OCI-LY3 (cell line): ENCODE data around the gene ADGRG6.

ENCODE experiments used
- H2AFZ ChIP-seq: fragments of 200-600, 300-600 bp; shearing (Covaris generic); 2 replicates; pipeline ENCODE4 v1.6.0; 2014; ENCODE audit warnings: antibody characterized with exemption, low read depth, low read length
- H3K27ac ChIP-seq: fragments of 200-600, 300-600 bp; sonication (generic); 2 replicates; pipeline ENCODE4 v1.5.1; 2014; ENCODE audit warnings: mild to moderate bottlenecking, low read length, moderate library complexity, mixed read lengths
- H3K27me3 ChIP-seq: fragments of 200-600, 300-600 bp; sonication (generic); 2 replicates; pipeline ENCODE4 v1.6.1; 2014; ENCODE audit warnings: low read depth, low read length, mixed read lengths
- H3K36me3 ChIP-seq: fragments of 200-600, 300-600 bp; sonication (generic); replicated peaks from 2 replicates; pipeline ENCODE3; 2014; ENCODE audit warnings: low read depth, low read length, mixed read lengths
- H3K4me1 ChIP-seq: fragments of 300-600, 200-600 bp; sonication (generic); 2 replicates; pipeline ENCODE4 v1.6.1; 2014; ENCODE audit warnings: low read length, mixed read lengths
- H3K4me2 ChIP-seq: fragments of 200-600, 300-600 bp; sonication (generic); 2 replicates; pipeline ENCODE4 v1.6.1; 2014; ENCODE audit warnings: low read length, mixed read lengths
- H3K4me3 ChIP-seq: fragments of 300-600, 200-600 bp; sonication (generic); 2 replicates; pipeline ENCODE4 v1.5.1; 2014; ENCODE audit warnings: antibody characterized with exemption, mild to moderate bottlenecking, low read length, moderate library complexity
- H3K79me2 ChIP-seq: fragments of 300-600, 200-600 bp; shearing (Covaris generic); 2 replicates; pipeline ENCODE4 v1.6.1; 2014; ENCODE audit warnings: mild to moderate bottlenecking, low read length, mixed read lengths
- H3K9ac ChIP-seq: fragments of 300-600, 200-600 bp; shearing (Covaris generic); 2 replicates; pipeline ENCODE4 v1.6.0; 2014; ENCODE audit warnings: mild to moderate bottlenecking, low read length, moderate library complexity
- H3K9me3 ChIP-seq: fragments of 200-600, 300-600 bp; shearing (Covaris generic); 2 replicates; pipeline ENCODE4 v1.6.1; 2014; ENCODE audit warnings: low read length, mixed read lengths; ENCODE audit not compliant: insufficient read depth
- H4K20me1 ChIP-seq: fragments of 200-600, 300-600 bp; sonication (generic); 2 replicates; pipeline ENCODE4 v1.6.1; 2016; ENCODE audit warnings: low read length, mixed read lengths; ENCODE audit not compliant: insufficient read depth
- CTCF ChIP-seq: fragments of 200-600, 300-600 bp; sonication (generic); IDR thresholded peaks from 2 replicates; pipeline ENCODE4 v1.5.1; 2014; ENCODE audit warnings: antibody characterized with exemption, low read length, low read depth
- EZH2phosphoT487 ChIP-seq: fragments of 200-600 bp; shearing (Covaris generic); IDR thresholded peaks from 2 replicates; pipeline ENCODE4 v1.6.1; 2018; ENCODE audit warnings: antibody characterized with exemption, mixed run types, low read depth

The ADGRG6 gene

GRCh38 chr6:142359271-142359960 lies 57.6 kb downstream of the ADGRG6 start:
- no peaks in the 10 kb centered on the region for H3K36me3 ChIP-seq
- no peaks in the 10 kb centered on the region for H3K9me3 ChIP-seq
- no peak overlapping the region for H2AFZ ChIP-seq
- TF ChIP-seq EZH2phosphoT487: no peak
- TF ChIP-seq CTCF: no peak
- H3K79me2 ChIP-seq: no peaks in the 10 kb centered on the region
- H3K27me3 ChIP-seq: no peaks in the 10 kb centered on the region
- H3K4me2 ChIP-seq: no peak overlapping the region
- no peak overlapping the region for H3K4me3 ChIP-seq
- no peak overlapping the region for H3K27ac ChIP-seq
- H3K9ac ChIP-seq: no peak overlapping the region
- H3K4me1 ChIP-seq: no peaks in the 10 kb centered on the region
- H4K20me1 ChIP-seq: no peaks in the 10 kb centered on the region

- Histone ChIP-seq H3K4me1 (no peaks in the 10 kb centered on the region), H3K9ac (no peak overlapping the region), H3K4me3 (no peak overlapping the region), H3K36me3 (no peaks in the 10 kb centered on the region), H3K9me3 (no peaks in the 10 kb centered on the region), H3K27ac (no peak overlapping the region), H3K79me2 (no peaks in the 10 kb centered on the region), H3K27me3 (no peaks in the 10 kb centered on the region), H3K4me2 (no peak overlapping the region), H2AFZ (no peak overlapping the region), H4K20me1 (no peaks in the 10 kb centered on the region)
- no peak for TF ChIP-seq EZH2phosphoT487
- TF ChIP-seq CTCF: no peak
Measured at GRCh38 chr6:142361345-142361744, 59.5 kb downstream of the ADGRG6 start.

GRCh38 chr6:142361779-142362750 lies 60.3 kb downstream of the ADGRG6 start:
- no peaks in the 10 kb centered on the region for H3K79me2 ChIP-seq
- no peaks in the 10 kb centered on the region for H3K36me3 ChIP-seq
- no peak overlapping the region for H3K27ac ChIP-seq
- TF ChIP-seq EZH2phosphoT487: no peak
- TF ChIP-seq CTCF: no peak
- no peaks in the 10 kb centered on the region for H3K9me3 ChIP-seq
- no peaks in the 10 kb centered on the region for H3K27me3 ChIP-seq
- no peak overlapping the region for H3K4me3 ChIP-seq
- H4K20me1 ChIP-seq: no peaks in the 10 kb centered on the region
- no peak overlapping the region for H3K4me2 ChIP-seq
- no peaks in the 10 kb centered on the region for H3K4me1 ChIP-seq
- H2AFZ ChIP-seq: no peak overlapping the region
- H3K9ac ChIP-seq: no peak overlapping the region

- H3K36me3 ChIP-seq: no peaks in the 10 kb centered on the region
- H3K27ac ChIP-seq: no peak overlapping the region
- H3K4me2 ChIP-seq: no peak overlapping the region
- H3K9ac ChIP-seq: no peak overlapping the region
- H3K79me2 ChIP-seq: no peaks in the 10 kb centered on the region
- no peaks in the 10 kb centered on the region for H3K27me3 ChIP-seq
- no peaks in the 10 kb centered on the region for H4K20me1 ChIP-seq
- TF ChIP-seq CTCF (no peak), EZH2phosphoT487 (no peak)
- H3K4me3 ChIP-seq: no peak overlapping the region
- H3K9me3 ChIP-seq: no peaks in the 10 kb centered on the region
- peaks cover 5% of the 10 kb centered on the region; the same call in 1 of the 2 replicates for H3K4me1 ChIP-seq
- H2AFZ ChIP-seq: no peak overlapping the region
Measured at GRCh38 chr6:142367061-142367460, 65.3 kb downstream of the ADGRG6 start.
